Endothelial cell of umbilical vein (primary cell): ENCODE measurements around the gene RNASE13. TPM values are rescaled to one million over a fixed set of nuclear protein-coding genes. Genes with fewer than 3 reads are reported as not detected.

Experiments used
- BruUV-seq: library from RNA; stranded (reverse); fragments of 400-500 nt; replicated peaks from 2 replicates; lab custom pipeline; 2021; lab: Mats Ljungman, UMichigan
- CTCF ChIA-PET: fragments of 300-600, 350-600 bp; sonication (Branson Sonifier 250); formaldehyde crosslinking; loops from one replicate; lab custom pipeline; 2021; ENCODE audit warnings: antibody characterized with exemption, inconsistent platforms; lab: Charles Lee
- POLR2A ChIA-PET: fragments of 300-600, 350-600 bp; sonication (Branson Sonifier 250); formaldehyde crosslinking; loops from one replicate; lab custom pipeline; 2021; ENCODE audit warnings: antibody characterized with exemption, inconsistent platforms; lab: Charles Lee
- DNase-seq: peaks from one replicate; pipeline ENCODE4 v3.0.0-alpha.2; 2011; ENCODE audit warnings: low read depth, low spot score
- FAIRE-seq: peaks from 2 replicates; lab custom pipeline; 2011; peaks lifted over from hg19 to GRCh38; lab: Jason Lieb, UNC
- H2AFZ ChIP-seq: 2 replicates; pipeline ENCODE4 v1.6.0; 2012; ENCODE audit warnings: low read depth, low read length, control low read depth, inconsistent platforms
- H3K27ac ChIP-seq: 2 replicates; pipeline ENCODE4 v1.5.1; 2011; ENCODE audit warnings: low read depth, mild to moderate bottlenecking, control low read depth, low read length, moderate library complexity; ENCODE audit not compliant: insufficient read depth
- H3K27me3 ChIP-seq, 2 experiments: 2 replicates each; pipeline versions ENCODE4 v1.6.0 to v1.6.1; 2011; ENCODE audit warnings: low read length in 2 of 2, mixed read lengths in 1 of 2; ENCODE audit not compliant: control insufficient read depth in 2 of 2, insufficient read depth in 2 of 2
- H3K36me3 ChIP-seq, 2 experiments: 2 replicates in 1 of 2; 3 replicates in 1 of 2; pipeline ENCODE4 v1.5.1; 2011; ENCODE audit warnings: low read length in 2 of 2, mild to moderate bottlenecking in 1 of 2, moderate library complexity in 1 of 2; ENCODE audit not compliant: control insufficient read depth in 2 of 2, insufficient read depth in 2 of 2; ENCODE audit errors: extremely low read depth in 1 of 2
- H3K4me1 ChIP-seq: 3 replicates; pipeline ENCODE4 v1.5.1; 2011; ENCODE audit warnings: mild to moderate bottlenecking, low read length; ENCODE audit not compliant: control insufficient read depth, insufficient read depth; ENCODE audit errors: extremely low read depth
- H3K4me2 ChIP-seq: 2 replicates; pipeline ENCODE4 v1.6.1; 2011; ENCODE audit warnings: low read length, control low read depth, mixed read lengths; ENCODE audit not compliant: insufficient read depth
- H3K4me3 ChIP-seq, 3 experiments: fragments of 200-600 bp in 1 of 3; sonication (generic), shearing (Covaris generic) in 1 of 3; replicated peaks in 1 of 3; 2 replicates each; pipeline ENCODE4 v1.5.1; 2011 to 2016; ENCODE audit warnings: control low read depth in 3 of 3, low read length in 3 of 3, mild to moderate bottlenecking in 2 of 3, inconsistent platforms in 1 of 3, low read depth in 1 of 3, moderate library complexity in 1 of 3; ENCODE audit not compliant: insufficient read depth in 1 of 3
- H3K79me2 ChIP-seq: 2 replicates; pipeline ENCODE4 v1.6.0; 2012; ENCODE audit warnings: low read length, inconsistent platforms; ENCODE audit not compliant: control insufficient read depth, insufficient read depth
- H3K9ac ChIP-seq: replicated peaks from 2 replicates; pipeline ENCODE3; 2011; ENCODE audit warnings: low read length, control low read depth; ENCODE audit not compliant: insufficient read depth; ENCODE audit errors: extremely low read depth
- H3K9me1 ChIP-seq: replicated peaks from 3 replicates; pipeline ENCODE4 v1.6.0; 2011; ENCODE audit warnings: mild to moderate bottlenecking, low read length; ENCODE audit not compliant: control insufficient read depth, insufficient read depth; ENCODE audit errors: extremely low read depth
- H3K9me3 ChIP-seq: replicated peaks from 2 replicates; pipeline ENCODE4 v1.5.1; 2012; ENCODE audit warnings: low read length, inconsistent platforms; ENCODE audit not compliant: control insufficient read depth, insufficient read depth
- H4K20me1 ChIP-seq: replicated peaks from 2 replicates; pipeline ENCODE3; 2011; ENCODE audit warnings: mild to moderate bottlenecking, low read length; ENCODE audit not compliant: control insufficient read depth, insufficient read depth; ENCODE audit errors: extremely low read depth
- CTCF ChIP-seq, 2 donors: IDR thresholded peaks; 1 replicate in 1 of 2; 2 replicates in 1 of 2; pipeline ENCODE4 v1.5.1; 2011; ENCODE audit warnings: low read length in 2 of 2, mild to moderate bottlenecking in 2 of 2, moderate library complexity in 2 of 2, control low read depth in 1 of 2, inconsistent platforms in 1 of 2, low read depth in 1 of 2; ENCODE audit not compliant: insufficient read depth in 1 of 2; ENCODE audit errors: extremely low read depth in 1 of 2
- EZH2 ChIP-seq: IDR thresholded peaks from 2 replicates; pipeline ENCODE4 v1.6.1; 2012; ENCODE audit warnings: borderline replicate concordance, low read depth, mild to moderate bottlenecking, moderate library complexity, low read length, inconsistent platforms; ENCODE audit not compliant: severe bottlenecking
- FOS ChIP-seq: IDR thresholded peaks from 2 replicates; pipeline ENCODE4 v1.6.1; 2011; ENCODE audit warnings: mild to moderate bottlenecking, low read length, moderate library complexity, borderline replicate concordance; ENCODE audit not compliant: insufficient read depth
- GATA2 ChIP-seq: IDR thresholded peaks from 2 replicates; pipeline ENCODE4 v1.7.0; 2011; ENCODE audit warnings: low read depth, mild to moderate bottlenecking, moderate library complexity, mixed read lengths, low read length; ENCODE audit not compliant: insufficient read length, insufficient read depth
- JUN ChIP-seq: IDR thresholded peaks from 2 replicates; pipeline ENCODE4 v1.6.1; 2011; ENCODE audit warnings: borderline replicate concordance, low read depth; ENCODE audit not compliant: insufficient read length, insufficient read depth
- MYC ChIP-seq: IDR thresholded peaks from one replicate; pipeline ENCODE4 v1.6.1; 2011; ENCODE audit warnings: mild to moderate bottlenecking, low read depth, low read length
- POLR2A ChIP-seq: IDR thresholded peaks from 2 replicates; pipeline ENCODE4 v1.6.1; 2012; ENCODE audit warnings: low read depth, mild to moderate bottlenecking, control low read depth, low read length
- POLR2AphosphoS5 ChIP-seq: IDR thresholded peaks from 2 replicates; pipeline ENCODE4 v1.6.1; 2012; ENCODE audit warnings: low read depth, mild to moderate bottlenecking, control low read depth, low read length, moderate library complexity; ENCODE audit not compliant: insufficient read depth
- dilution Hi-C: fragments of 300-500 bp; cut with MboI; formaldehyde crosslinking; loops from one replicate; pipeline ENCODE4 v1.15.0; 2019; ENCODE audit warnings: low sequenced_read_pairs; ENCODE audit not compliant: extremely low pct_ligation_motif_present
- intact Hi-C: fragments of 100-400 bp; cut with micrococcal nuclease; formaldehyde crosslinking; loops from one replicate; pipeline ENCODE4 v1.10.0; 2022
- polyA plus RNA-seq, 4 experiments: library from polyadenylated mRNA; depleted of rRNA in 3 of 4; stranded (reverse) in 3 of 4; unstranded in 1 of 4; fragments of >200 nt; gene quantifications; 2 replicates each; pipeline versions ENCODE4 v1.2.1 to v1.2.3, GENCODE V29; 2011 to 2012; ENCODE audit warnings: missing spikeins in 1 of 4
- total RNA-seq: library from RNA; stranded (reverse); gene quantifications from 2 replicates; pipeline ENCODE4 v1.2.3, GENCODE V29; 2021
- TF ChIP-seq, protein P1 (sequence below): IDR thresholded peaks from 2 replicates; pipeline ENCODE4 v1.6.1; 2011; ENCODE audit not compliant: insufficient read depth, insufficient read length

RNASE13 gene
- total and polyA plus RNA-seq, 2 donors (not counting 3 experiments of a cell fraction or from before 2014, with no cell fraction given), result not detected

DNA sequence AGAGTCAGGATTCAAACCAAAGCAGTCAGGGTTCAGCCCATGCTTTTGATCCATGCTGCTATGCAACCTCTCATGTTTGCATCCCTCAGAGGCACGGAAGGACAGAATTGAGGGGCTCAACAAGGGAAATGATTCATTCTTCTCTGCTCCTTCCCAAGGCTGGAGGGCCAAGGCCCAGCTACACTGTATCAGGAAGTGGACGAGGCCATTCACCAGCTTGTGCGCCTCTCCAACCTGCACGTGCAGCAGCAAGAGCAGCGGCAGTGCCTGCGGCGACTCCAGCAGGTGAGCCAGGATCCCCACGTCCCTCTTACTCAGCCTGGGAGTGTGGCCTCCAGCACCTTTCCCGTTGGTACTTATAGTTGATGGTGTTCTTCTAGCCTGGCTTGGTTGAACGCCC, 44.1 kb upstream of the RNASE13 start:
- Histone ChIP-seq H4K20me1 (no peaks in the 10 kb centered on the region), H3K36me3 (peaks cover 0 to 4% of the 10 kb centered on the region in 2 experiments), H3K4me1 (no peaks in the 10 kb centered on the region), H3K9me3 (no peaks in the 10 kb centered on the region), H3K27ac (no peak overlapping the region), H3K4me2 (no peak overlapping the region), H3K4me3 (no peak overlapping the region), H3K9ac (no peak overlapping the region), H3K9me1 (no peaks in the 10 kb centered on the region), H3K27me3 (no peaks in the 10 kb centered on the region), H3K79me2 (no peaks in the 10 kb centered on the region), H2AFZ (no peak overlapping the region)
- DNase-seq, result no peak
- CTCF ChIA-PET, result interaction anchor here (0.5 to 1.5 kb wide), 2 partner anchors 8 to 10 kb away, joined by 3 read pairs; partner anchors contain the start of gene ARHGEF40
- dilution Hi-C loops (no loop called here), intact Hi-C loops (no loop called here)
- BruUV-seq, result no TSS peak
- no peak for FAIRE-seq
- POLR2A ChIA-PET, result no interaction called here
- TF ChIP-seq MYC (no peak), GATA2 (no peak), JUN (no peak)
- TF ChIP-seq, protein P1, sequence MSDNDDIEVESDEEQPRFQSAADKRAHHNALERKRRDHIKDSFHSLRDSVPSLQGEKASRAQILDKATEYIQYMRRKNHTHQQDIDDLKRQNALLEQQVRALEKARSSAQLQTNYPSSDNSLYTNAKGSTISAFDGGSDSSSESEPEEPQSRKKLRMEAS, result no peak

- TF ChIP-seq, protein P1, result no peak
- TF ChIP-seq FOS, result no peak
- TF ChIP-seq GATA2, result no peak
- no peak for TF ChIP-seq CTCF (IDR thresholded peaks at IDR 0.05; ENCODE audit: extremely low read depth in 1 of 2, insufficient read depth in 1 of 2, low read depth in 1 of 2, low read length in 2 of 2)
- TF ChIP-seq POLR2AphosphoS5, result no peak
- TF ChIP-seq POLR2A, result no peak
- no peak for TF ChIP-seq JUN
- TF ChIP-seq EZH2, result no peak
- no peak for TF ChIP-seq MYC
- Histone ChIP-seq H3K27ac (no peak overlapping the region), H3K27me3 (no peaks in the 10 kb centered on the region), H3K9me3 (no peaks in the 10 kb centered on the region), H3K4me3 (no peak overlapping the region), H2AFZ (no peak overlapping the region), H3K9me1 (no peaks in the 10 kb centered on the region), H3K4me1 (no peaks in the 10 kb centered on the region), H3K4me2 (no peak overlapping the region), H3K79me2 (no peaks in the 10 kb centered on the region), H3K9ac (no peak overlapping the region), H3K36me3 (peaks cover 0 to 4% of the 10 kb centered on the region in 2 experiments), H4K20me1 (no peaks in the 10 kb centered on the region)
- dilution Hi-C loops (no loop called here), intact Hi-C loops (no loop called here)
- no TSS peak for BruUV-seq
- ChIA-PET CTCF (interaction anchor here (1.6 kb wide), 1 partner anchor 11 kb away, joined by 5 read pairs; no protein-coding TSS in a partner anchor), POLR2A (no interaction called here)
- DNase-seq (no peak), FAIRE-seq (no peak)
These were observed 43.7 kb upstream of the RNASE13 start for GRCh38 chr14:21078287-21078686.
